GM21576 (cell line): ENCODE results near the gene PCDHGB1.
"Not testable (repeated sequence)": the region's sequence is repeated elsewhere in the genome, so short reads cannot be mapped to it uniquely, and the experiment has no call there.

Source experiments
- ATAC-seq: cut with Tn5 transposase; IDR thresholded peaks from one replicate; pipeline ENCODE4 v1.9.1; 2021; ENCODE audit warnings: mild to moderate bottlenecking, moderate library complexity; ENCODE audit not compliant: unreplicated experiment

The PCDHGB1 gene

GRCh38 chr5:141349917-141350619, at the start of gene PCDHGB1:
Gene PCDHGB1 (plus strand): TSS chr5:141350099. CDS start chr5:141350261, 162 bp downstream.
- ATAC-seq: peak; percentile 82

DNA sequence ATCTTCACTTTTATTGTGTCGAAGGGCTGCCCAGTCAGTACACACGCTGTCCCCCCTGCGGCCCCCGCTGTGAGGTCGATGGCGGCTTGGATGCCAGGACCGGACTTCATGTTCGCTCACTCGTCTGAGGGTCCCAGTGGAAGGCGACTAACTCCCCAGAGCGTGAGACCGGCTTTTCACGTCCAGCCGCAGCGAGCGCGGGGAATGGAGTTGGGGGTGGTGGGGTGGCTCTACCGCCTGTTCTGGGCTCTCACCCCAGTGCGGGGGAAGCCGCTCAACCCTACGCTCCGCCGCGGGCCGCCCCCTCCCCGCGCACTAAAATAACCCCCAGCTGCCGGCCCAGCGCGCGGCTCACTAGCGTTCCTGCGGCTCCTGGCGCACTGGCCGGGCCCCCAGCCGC, 46.1 kb upstream of the PCDHGB1 start, which contains the start of gene SLC25A2:
Gene SLC25A2, minus strand, starts transcription at position 294 of the 400 bp plus-strand sequence. Its CDS starts 184 bp downstream, at position 110.
- no peak for ATAC-seq

DNA sequence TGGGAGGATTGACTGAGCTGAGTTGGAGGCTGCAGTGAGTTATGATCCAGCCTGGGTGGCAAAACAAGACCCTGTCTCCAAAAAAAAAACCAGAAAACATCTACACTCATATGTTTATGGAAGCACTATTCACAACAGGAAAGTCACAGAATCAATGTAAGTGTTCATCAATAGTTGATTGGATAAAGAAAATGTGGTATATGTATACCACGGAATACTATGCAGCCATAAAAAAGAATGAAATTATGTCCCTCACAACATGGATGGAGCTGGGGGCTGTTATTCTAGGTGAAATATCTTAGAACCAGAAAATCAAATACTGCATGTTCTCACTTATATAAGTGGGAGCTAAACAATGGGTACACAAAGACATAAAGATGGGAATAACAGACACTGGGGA, 43.3 kb upstream of the PCDHGB1 start:
- ATAC-seq: no peak

- no peak for ATAC-seq
These were observed 36.2 kb upstream of the PCDHGB1 start for GRCh38 chr5:141313711-141314110.

GRCh38 chr5:141316963-141317362, 32.9 kb upstream of the PCDHGB1 start:
- not testable (repeated sequence) for ATAC-seq

DNA sequence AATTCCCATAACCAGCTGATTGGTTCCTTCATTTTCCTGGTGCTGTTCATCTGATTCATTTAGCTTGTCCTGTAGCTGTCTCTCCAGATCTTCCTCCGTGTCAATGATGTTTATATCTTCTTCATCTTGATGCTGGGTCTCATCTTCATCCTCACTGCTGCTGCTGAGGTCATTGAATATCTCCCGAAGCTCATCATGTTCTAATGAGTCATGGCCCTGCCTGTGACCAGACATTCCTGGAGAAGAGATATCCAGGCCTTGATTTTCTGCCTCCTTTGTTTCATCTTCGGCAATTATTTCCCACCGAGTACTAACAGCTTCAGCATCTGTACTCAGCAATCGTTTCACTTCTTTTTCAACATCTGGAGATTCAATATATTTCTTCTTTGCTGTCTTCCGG, 30.7 kb upstream of the PCDHGB1 start:
- ATAC-seq: no peak

DNA sequence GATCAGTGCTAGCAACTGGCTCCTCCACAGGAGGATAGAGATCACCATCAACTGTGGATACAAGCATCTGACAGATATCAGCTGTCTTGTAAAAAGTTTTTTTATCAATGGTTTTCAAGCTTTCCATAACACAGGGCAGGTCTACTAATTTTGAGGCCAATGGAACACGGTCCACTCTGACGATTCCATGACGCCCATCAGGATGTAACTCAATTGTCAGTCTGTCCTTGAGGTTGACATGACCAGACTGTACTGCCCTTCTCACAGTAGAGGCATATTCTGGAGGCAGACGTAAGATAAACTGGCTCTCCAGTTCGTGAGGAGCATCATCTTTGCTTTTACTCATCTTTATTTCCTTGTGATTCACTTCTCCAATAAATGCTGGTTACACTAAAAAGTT, 30.2 kb upstream of the PCDHGB1 start:
- ATAC-seq: no peak

GRCh38 chr5:141320225-141321169, 29.4 kb upstream of the PCDHGB1 start, which contains the start of gene TAF7:
Gene TAF7 (minus strand): TSS chr5:141320784. CDS start chr5:141320044, 740 bp downstream.
- ATAC-seq: peak; percentile 92

GRCh38 chr5:141322261-141322660, 27.6 kb upstream of the PCDHGB1 start:
- ATAC-seq: no peak

- ATAC-seq: peak; percentile 88
These were observed 23.6 kb upstream of the PCDHGB1 start for GRCh38 chr5:141326088-141326854.

GRCh38 chr5:141328231-141328630, 21.7 kb upstream of the PCDHGB1 start:
- no peak for ATAC-seq

DNA sequence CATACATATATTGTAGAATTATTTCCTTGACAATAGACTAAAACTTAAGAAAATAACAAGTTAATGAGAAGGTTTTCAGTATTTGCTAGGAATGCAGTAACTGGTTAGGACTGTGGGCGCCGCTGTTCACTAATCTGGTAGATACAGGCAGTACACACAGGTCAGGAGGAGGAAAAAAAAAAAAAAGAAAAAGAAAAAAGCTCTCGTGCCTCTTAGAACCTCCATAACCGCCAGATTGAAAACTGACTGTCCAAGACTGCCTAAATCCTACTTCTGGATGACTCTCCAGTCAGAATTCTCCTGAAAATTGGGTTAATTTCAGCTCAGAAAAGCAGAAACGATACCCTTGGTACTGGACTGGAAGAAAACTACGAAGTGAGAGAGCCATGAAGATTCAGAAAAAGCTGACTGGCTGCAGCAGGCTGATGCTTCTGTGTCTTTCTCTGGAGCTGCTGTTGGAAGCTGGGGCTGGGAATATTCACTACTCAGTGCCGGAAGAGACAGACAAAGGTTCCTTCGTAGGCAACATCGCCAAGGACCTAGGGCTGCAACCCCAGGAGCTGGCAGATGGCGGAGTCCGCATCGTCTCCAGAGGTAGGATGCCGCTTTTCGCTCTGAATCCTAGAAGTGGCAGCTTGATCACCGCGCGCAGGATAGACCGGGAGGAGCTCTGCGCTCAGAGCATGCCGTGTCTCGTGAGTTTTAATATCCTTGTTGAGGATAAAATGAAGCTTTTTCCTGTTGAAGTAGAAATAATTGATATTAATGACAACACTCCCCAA, 19.4 kb upstream of the PCDHGB1 start, which contains the start of gene PCDHGA1:
Gene PCDHGA1, plus strand, starts transcription at position 216 of the 782 bp plus-strand sequence.
- peak; percentile 42 for ATAC-seq

DNA sequence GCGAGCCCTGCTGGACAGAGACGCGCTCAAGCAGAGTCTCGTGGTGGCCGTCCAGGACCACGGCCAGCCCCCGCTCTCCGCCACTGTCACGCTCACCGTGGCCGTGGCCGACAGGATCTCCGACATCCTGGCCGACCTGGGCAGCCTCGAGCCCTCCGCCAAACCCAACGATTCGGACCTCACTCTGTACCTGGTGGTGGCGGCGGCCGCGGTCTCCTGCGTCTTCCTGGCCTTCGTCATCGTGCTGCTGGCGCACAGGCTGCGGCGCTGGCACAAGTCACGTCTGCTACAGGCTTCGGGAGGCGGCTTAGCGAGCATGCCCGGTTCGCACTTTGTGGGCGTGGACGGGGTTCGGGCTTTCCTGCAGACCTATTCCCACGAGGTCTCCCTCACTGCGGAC, 17.3 kb upstream of the PCDHGB1 start:
- not testable (repeated sequence) for ATAC-seq

DNA sequence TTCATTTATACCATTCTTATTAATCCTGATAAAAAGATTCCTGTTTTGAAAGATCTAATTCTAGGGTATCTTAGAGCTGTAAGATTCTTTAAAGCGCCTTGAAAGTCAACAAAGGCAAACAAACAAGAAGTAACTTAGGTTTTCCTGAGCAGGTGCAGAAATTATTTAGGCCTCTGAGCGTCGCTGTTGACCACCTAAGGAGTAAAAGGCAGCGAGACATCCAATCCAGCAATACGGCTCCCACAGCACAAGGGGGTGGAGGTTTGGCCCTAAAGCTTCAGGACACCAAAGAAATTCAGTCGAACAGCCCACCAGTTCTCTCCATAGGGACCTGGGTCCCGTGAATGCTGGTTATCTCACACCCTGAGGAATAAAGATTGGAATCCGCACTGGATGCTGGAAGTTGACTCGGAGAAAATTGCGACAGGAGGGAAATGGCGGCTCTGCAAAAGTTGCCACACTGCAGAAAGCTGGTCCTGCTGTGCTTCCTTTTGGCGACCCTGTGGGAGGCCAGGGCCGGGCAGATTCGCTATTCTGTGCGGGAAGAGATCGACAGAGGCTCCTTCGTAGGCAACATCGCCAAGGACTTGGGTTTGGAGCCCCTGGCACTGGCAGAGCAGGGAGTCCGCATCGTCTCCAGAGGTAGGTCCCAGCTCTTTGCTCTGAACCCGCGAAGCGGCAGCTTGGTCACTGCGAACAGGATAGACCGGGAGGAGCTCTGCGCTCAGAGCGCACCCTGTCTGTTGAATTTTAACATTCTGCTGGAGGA, 11.2 kb upstream of the PCDHGB1 start, which contains the start of gene PCDHGA2:
Gene PCDHGA2, plus strand, starts transcription at position 223 of the 769 bp plus-strand sequence.
- ATAC-seq: no peak

GRCh38 chr5:141340781-141341354, 9.0 kb upstream of the PCDHGB1 start:
- ATAC-seq: not testable (repeated sequence)

DNA sequence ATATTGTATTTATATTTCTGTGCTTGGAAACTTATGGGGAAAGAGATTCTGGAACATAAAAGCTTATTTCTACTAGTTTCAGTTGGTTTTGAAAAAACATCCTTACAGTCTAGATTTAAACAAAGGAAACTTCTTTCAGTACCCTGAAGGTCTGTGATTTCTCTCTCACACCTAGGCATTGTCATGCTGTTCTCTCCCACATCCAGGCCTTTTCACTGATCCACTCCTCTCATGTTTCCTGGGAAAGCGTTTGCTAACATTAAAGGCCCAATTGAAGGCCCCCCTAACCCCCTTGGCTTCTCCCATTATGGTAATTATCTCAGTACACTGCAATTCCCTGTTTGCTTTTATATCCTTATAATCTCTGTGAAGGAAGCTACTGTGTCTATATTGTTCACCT, 7.1 kb upstream of the PCDHGB1 start:
- ATAC-seq: no peak

- ATAC-seq: no peak
These were observed 6.5 kb upstream of the PCDHGB1 start, which contains the start of gene PCDHGA3 for GRCh38 chr5:141343242-141343952. Gene PCDHGA3 (plus strand): TSS chr5:141343829. CDS start chr5:141344034, 205 bp downstream.

GRCh38 chr5:141343953-141344463, 5.9 kb upstream of the PCDHGB1 start:
- ATAC-seq: no peak
